DOHH2 (cell line): Measurements from ENCODE around the gene PLXNC1.

Experiments
- H3F3A ChIP-seq: fragments of 200-600 bp; sonication (generic), shearing (Covaris generic); 2 replicates; pipeline ENCODE4 v1.6.0; 2016; ENCODE audit warnings: antibody characterized with exemption, mild to moderate bottlenecking; ENCODE audit not compliant: control insufficient read depth, insufficient read depth
- H3K27ac ChIP-seq: fragments of 200-600 bp; sonication (generic); 2 replicates; pipeline ENCODE4 v1.5.1; 2014; ENCODE audit warnings: low read depth, mild to moderate bottlenecking, low read length, moderate library complexity
- H3K27me3 ChIP-seq: fragments of 200-600 bp; sonication (generic); 2 replicates; pipeline ENCODE4 v1.6.1; 2014; ENCODE audit warnings: mild to moderate bottlenecking, low read length, mixed read lengths; ENCODE audit not compliant: control insufficient read depth
- H3K36me3 ChIP-seq: fragments of 200-600 bp; sonication (generic); 2 replicates; pipeline ENCODE4 v1.6.1; 2014; ENCODE audit warnings: mild to moderate bottlenecking, low read length, moderate library complexity, mixed read lengths; ENCODE audit not compliant: control insufficient read depth
- H3K4me1 ChIP-seq: fragments of 200-600 bp; sonication (generic); 2 replicates; pipeline ENCODE4 v1.6.1; 2014; ENCODE audit warnings: mild to moderate bottlenecking, low read length, mixed read lengths; ENCODE audit not compliant: control insufficient read depth
- H3K4me2 ChIP-seq: fragments of 200-600 bp; sonication (generic); 2 replicates; pipeline ENCODE4 v1.6.0; 2014; ENCODE audit warnings: mild to moderate bottlenecking, low read length, moderate library complexity
- H3K4me3 ChIP-seq: fragments of 200-600 bp; sonication (generic); 2 replicates; pipeline ENCODE4 v1.5.1; 2014; ENCODE audit warnings: mild to moderate bottlenecking, low read length, mixed read lengths
- H3K79me2 ChIP-seq: fragments of 200-600 bp; sonication (generic); 2 replicates; pipeline ENCODE4 v1.6.1; 2014; ENCODE audit warnings: mild to moderate bottlenecking, low read length, mixed read lengths; ENCODE audit not compliant: control insufficient read depth
- H3K9me2 ChIP-seq: fragments of 200-600 bp; sonication (generic); replicated peaks from 2 replicates; pipeline ENCODE4 v1.6.1; 2014; ENCODE audit warnings: mild to moderate bottlenecking, low read length, mixed read lengths; ENCODE audit not compliant: control insufficient read depth
- H3K9me3 ChIP-seq: fragments of 200-600 bp; sonication (generic); 2 replicates; pipeline ENCODE4 v1.6.1; 2014; ENCODE audit warnings: antibody characterized with exemption, low read length, mixed read lengths; ENCODE audit not compliant: control insufficient read depth, insufficient read depth
- H4K20me1 ChIP-seq: fragments of 200-600 bp; sonication (generic); 2 replicates; pipeline ENCODE4 v1.6.0; 2014; ENCODE audit warnings: low read depth, mild to moderate bottlenecking, antibody characterized with exemption, low read length, moderate library complexity; ENCODE audit not compliant: control insufficient read depth, insufficient read depth
- EZH2phosphoT487 ChIP-seq: fragments of 200-600 bp; sonication (generic); IDR thresholded peaks from 2 replicates; pipeline ENCODE4 v1.6.1; 2017; ENCODE audit warnings: borderline replicate concordance, mild to moderate bottlenecking, antibody characterized with exemption, low read length, moderate library complexity, mixed read lengths
- TF ChIP-seq, protein P1 (sequence below): fragments of 200-600 bp; sonication (generic); IDR thresholded peaks from one replicate; pipeline ENCODE4 v1.5.1; 2014; ENCODE audit warnings: antibody characterized with exemption, mild to moderate bottlenecking, low read depth, low read length; ENCODE audit not compliant: poor library complexity, severe bottlenecking

The PLXNC1 gene

DNA sequence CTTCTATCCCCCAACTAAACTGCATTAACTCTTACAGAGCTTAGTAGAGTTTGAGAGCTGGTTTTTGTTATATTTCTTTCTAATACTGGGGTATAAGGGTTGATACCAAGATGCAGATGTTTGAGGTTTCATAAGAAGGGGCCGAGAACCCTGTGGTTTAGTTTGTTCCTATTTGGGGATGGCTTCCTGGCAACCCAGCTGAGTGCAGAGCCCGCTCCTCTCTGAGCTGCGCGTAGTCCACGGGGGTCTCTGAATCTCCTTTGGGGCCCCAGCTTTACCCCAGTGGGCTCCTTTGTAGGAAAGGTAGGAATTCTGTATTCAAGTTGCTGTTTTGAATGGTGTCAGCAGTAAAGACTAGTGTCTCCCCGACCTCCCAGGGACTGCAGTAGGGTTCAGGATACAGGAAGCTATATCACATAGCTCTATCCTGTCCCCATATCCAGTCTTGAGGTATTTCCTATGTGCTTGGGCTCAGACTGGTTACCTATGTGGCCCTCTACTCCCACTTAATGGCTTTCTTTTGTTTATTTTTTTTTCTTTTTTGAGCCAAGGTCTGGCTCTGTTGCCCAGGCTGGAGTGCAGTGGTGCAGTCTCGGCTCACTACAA is 25.4 kb downstream of the PLXNC1 start:
- Histone ChIP-seq H3K27me3 (no peaks in the 10 kb centered on the region; the same call in 1 of the 2 replicates), H3K4me2 (peak overlapping the region; percentile 77), H3K36me3 (no peaks in the 10 kb centered on the region), H3K27ac (peak overlapping the region; percentile 2; the same call in 1 of the 2 replicates), H3K9me3 (peaks cover 13% of the 10 kb centered on the region), H4K20me1 (no peaks in the 10 kb centered on the region), H3K4me3 (peak overlapping the region; percentile 45), H3K79me2 (no peaks in the 10 kb centered on the region), H3K9me2 (no peaks in the 10 kb centered on the region), H3F3A (peaks cover 11% of the 10 kb centered on the region), H3K4me1 (peaks cover 56% of the 10 kb centered on the region)
- TF ChIP-seq, protein P1, sequence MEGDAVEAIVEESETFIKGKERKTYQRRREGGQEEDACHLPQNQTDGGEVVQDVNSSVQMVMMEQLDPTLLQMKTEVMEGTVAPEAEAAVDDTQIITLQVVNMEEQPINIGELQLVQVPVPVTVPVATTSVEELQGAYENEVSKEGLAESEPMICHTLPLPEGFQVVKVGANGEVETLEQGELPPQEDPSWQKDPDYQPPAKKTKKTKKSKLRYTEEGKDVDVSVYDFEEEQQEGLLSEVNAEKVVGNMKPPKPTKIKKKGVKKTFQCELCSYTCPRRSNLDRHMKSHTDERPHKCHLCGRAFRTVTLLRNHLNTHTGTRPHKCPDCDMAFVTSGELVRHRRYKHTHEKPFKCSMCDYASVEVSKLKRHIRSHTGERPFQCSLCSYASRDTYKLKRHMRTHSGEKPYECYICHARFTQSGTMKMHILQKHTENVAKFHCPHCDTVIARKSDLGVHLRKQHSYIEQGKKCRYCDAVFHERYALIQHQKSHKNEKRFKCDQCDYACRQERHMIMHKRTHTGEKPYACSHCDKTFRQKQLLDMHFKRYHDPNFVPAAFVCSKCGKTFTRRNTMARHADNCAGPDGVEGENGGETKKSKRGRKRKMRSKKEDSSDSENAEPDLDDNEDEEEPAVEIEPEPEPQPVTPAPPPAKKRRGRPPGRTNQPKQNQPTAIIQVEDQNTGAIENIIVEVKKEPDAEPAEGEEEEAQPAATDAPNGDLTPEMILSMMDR: no peak
- no peak for TF ChIP-seq EZH2phosphoT487

DNA sequence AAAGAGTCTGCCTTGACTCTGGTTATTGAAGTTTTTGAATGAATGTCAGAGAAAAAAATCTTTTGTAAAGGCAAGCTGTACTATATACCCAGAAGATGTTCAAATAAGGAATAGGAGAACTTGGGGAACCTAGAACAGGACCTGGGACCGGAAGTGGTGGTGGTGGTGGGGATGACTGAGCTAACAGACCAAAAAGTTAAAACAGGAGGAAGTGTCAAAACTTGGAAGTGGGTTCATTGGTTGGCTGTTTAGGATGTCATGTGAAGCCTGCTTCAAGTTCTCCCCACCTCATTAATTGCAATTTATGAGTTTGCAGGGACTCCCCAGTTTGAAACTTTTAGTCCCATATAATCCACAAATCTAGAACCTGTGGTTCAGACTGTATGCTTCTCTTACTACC is 26.2 kb downstream of the PLXNC1 start:
- H3K27me3 ChIP-seq: no peaks in the 10 kb centered on the region; the same call in 1 of the 2 replicates
- no peaks in the 10 kb centered on the region for H3K9me2 ChIP-seq
- peak overlapping the region; percentile 77 for H3K4me2 ChIP-seq
- peak overlapping the region; percentile 2; the same call in 1 of the 2 replicates for H3K27ac ChIP-seq
- peak overlapping the region; percentile 45 for H3K4me3 ChIP-seq
- no peaks in the 10 kb centered on the region for H3K36me3 ChIP-seq
- peaks cover 11% of the 10 kb centered on the region for H3F3A ChIP-seq
- H3K4me1 ChIP-seq: peaks cover 59% of the 10 kb centered on the region
- TF ChIP-seq, protein P1: no peak
- no peak for TF ChIP-seq EZH2phosphoT487
- H4K20me1 ChIP-seq: no peaks in the 10 kb centered on the region
- peaks cover 13% of the 10 kb centered on the region for H3K9me3 ChIP-seq
- no peaks in the 10 kb centered on the region for H3K79me2 ChIP-seq

DNA sequence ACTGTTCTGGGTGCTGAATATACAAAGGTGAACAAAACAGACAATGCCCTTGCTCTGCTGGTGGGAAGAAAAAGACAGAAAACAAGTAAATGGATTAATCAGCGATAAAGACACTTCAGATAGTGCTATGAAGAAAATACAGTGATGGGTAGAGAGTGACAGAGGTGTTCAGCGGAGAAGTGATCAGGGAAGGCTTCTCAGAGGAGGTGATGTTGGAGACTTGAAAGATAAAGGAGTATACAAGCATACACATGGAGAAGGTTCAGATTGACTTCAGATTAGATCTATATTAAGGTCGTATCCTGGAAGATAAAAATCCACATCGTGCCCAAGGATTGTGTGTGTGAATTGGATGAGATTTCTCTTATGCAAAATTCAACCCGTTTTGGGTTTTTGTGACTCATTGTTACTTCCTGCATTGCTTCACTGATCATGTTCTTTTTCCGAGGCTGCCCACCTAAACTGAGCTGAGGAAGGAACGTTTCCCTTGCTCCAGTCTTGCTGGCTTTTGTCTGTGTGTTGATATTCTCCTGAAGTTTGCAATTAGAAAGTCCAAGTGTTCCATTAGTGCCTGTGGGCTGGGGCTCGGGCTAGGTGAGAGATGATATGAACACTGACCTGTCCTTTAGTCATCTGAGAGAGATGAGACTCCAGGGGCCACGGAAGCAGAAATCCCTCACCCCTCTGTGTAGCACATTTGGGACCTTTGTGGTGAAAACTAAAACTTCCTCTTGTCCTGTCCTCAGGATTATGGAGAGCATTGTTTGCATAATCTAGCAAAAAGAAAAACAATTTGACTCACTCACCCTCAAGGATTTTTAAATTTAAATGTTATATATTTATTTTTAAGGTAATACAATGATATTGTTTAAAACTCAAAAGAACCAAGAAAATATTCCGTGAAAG is 27.6 kb downstream of the PLXNC1 start:
- Histone ChIP-seq H3K4me2 (peak overlapping the region; percentile 77), H3K4me1 (peaks cover 66% of the 10 kb centered on the region), H3K9me3 (peaks cover 13% of the 10 kb centered on the region), H3K27me3 (no peaks in the 10 kb centered on the region; the same call in 1 of the 2 replicates), H3K4me3 (peak overlapping the region; percentile 54), H3F3A (peaks cover 11% of the 10 kb centered on the region), H3K79me2 (no peaks in the 10 kb centered on the region), H4K20me1 (no peaks in the 10 kb centered on the region), H3K36me3 (no peaks in the 10 kb centered on the region), H3K27ac (peak overlapping the region; percentile 55), H3K9me2 (no peaks in the 10 kb centered on the region)
- TF ChIP-seq, protein P1: no peak
- no peak for TF ChIP-seq EZH2phosphoT487
